SIG-M5 treated with dmso at 0.1 percent for 504 hours (cell line): ENCODE data around the gene DOCK9.
A peak's percentile ranks its signal among the peaks of the same experiment; 100 is the strongest.

ENCODE experiments used
- DNase-seq: peaks from one replicate; lab custom pipeline; 2025; ENCODE audit not compliant: unreplicated experiment; lab: John Stamatoyannopoulos, UW

DOCK9 gene

GRCh38 chr13:98866882-98867281 lies 111.0 kb downstream of the DOCK9 start:
- no peak for DNase-seq

- no peak for DNase-seq
These were observed 117.4 kb downstream of the DOCK9 start for GRCh38 chr13:98860491-98860890.

GRCh38 chr13:98858191-98858590 lies 119.7 kb downstream of the DOCK9 start:
- DNase-seq = no peak

GRCh38 chr13:98856983-98857382 lies 120.9 kb downstream of the DOCK9 start:
- no peak for DNase-seq

- DNase-seq = no peak
These were observed 123.4 kb downstream of the DOCK9 start for GRCh38 chr13:98854448-98854847.

GRCh38 chr13:98853771-98854221 lies 124.1 kb downstream of the DOCK9 start:
- peak; percentile 57 for DNase-seq

GRCh38 chr13:98851276-98851675 lies 126.6 kb downstream of the DOCK9 start:
- no peak for DNase-seq

GRCh38 chr13:98848746-98849145 lies 129.1 kb downstream of the DOCK9 start:
- no peak for DNase-seq

- no peak for DNase-seq
These were observed 130.1 kb downstream of the DOCK9 start for GRCh38 chr13:98847780-98848179.

- no peak for DNase-seq
These were observed 130.9 kb downstream of the DOCK9 start for GRCh38 chr13:98846986-98847385.

GRCh38 chr13:98846521-98846920 lies 131.3 kb downstream of the DOCK9 start:
- DNase-seq = no peak

- DNase-seq = no peak
These were observed 132.1 kb downstream of the DOCK9 start for GRCh38 chr13:98845742-98846141.

- no peak for DNase-seq
These were observed 133.8 kb downstream of the DOCK9 start for GRCh38 chr13:98844021-98844420.

GRCh38 chr13:98843482-98843877 lies 134.4 kb downstream of the DOCK9 start:
- DNase-seq = no peak

GRCh38 chr13:98842858-98843481 lies 134.9 kb downstream of the DOCK9 start:
- peak; percentile 88 for DNase-seq

GRCh38 chr13:98842070-98842469 lies 135.8 kb downstream of the DOCK9 start:
- DNase-seq = no peak

GRCh38 chr13:98839856-98840769 lies 137.8 kb downstream of the DOCK9 start:
- peak; percentile 57 for DNase-seq

- no peak for DNase-seq
These were observed 139.1 kb downstream of the DOCK9 start for GRCh38 chr13:98838776-98839175.

- no peak for DNase-seq
These were observed 140.0 kb downstream of the DOCK9 start for GRCh38 chr13:98837896-98838295.

GRCh38 chr13:98835156-98835555 lies 142.7 kb downstream of the DOCK9 start:
- DNase-seq = no peak

- DNase-seq = no peak
These were observed 143.5 kb downstream of the DOCK9 start for GRCh38 chr13:98834254-98834960.

- DNase-seq = no peak
These were observed 146.6 kb downstream of the DOCK9 start for GRCh38 chr13:98831236-98831635.
